Stimulated activated CD4-positive, alpha-beta T cell treated with anti-CD3 and anti-CD28 coated beads, Interleukin-1b, Interleukin-23, amount 100 ng/mL, for 48 hours (primary cell): ENCODE measurements around the gene LRRC4B.
"Not testable (repeated sequence)": the region's sequence is repeated elsewhere in the genome, so short reads cannot be mapped to it uniquely, and the experiment has no call there.

Experiments used
- DNase-seq: peaks from one replicate; pipeline ENCODE4 v3.0.0-alpha.2; 2020

LRRC4B gene

DNA sequence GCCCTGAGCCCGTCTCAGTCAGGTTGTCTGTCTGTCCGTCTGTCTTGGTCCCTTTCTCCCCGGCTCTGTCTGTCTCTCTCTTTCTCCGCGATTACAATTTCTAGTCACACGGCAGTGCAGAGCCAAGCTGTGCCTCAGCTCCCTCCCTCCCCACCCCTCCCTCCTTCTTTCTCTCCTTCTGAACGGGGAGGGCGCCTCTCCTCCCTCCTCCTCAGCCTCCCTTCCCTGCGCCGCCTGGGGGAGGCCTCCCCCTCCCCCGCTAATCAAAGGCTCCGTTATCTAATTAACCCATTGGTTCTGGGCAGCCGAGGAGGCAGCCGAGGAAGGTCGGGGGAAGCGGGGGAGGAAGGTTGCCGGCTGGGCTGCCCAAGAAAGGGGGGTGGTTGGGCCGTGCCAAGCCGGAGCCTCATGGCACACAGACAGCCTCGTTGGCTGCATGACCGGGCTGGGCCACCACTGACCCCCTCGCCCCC lies 16.5 kb downstream of the LRRC4B start:
- DNase-seq = no peak

DNA sequence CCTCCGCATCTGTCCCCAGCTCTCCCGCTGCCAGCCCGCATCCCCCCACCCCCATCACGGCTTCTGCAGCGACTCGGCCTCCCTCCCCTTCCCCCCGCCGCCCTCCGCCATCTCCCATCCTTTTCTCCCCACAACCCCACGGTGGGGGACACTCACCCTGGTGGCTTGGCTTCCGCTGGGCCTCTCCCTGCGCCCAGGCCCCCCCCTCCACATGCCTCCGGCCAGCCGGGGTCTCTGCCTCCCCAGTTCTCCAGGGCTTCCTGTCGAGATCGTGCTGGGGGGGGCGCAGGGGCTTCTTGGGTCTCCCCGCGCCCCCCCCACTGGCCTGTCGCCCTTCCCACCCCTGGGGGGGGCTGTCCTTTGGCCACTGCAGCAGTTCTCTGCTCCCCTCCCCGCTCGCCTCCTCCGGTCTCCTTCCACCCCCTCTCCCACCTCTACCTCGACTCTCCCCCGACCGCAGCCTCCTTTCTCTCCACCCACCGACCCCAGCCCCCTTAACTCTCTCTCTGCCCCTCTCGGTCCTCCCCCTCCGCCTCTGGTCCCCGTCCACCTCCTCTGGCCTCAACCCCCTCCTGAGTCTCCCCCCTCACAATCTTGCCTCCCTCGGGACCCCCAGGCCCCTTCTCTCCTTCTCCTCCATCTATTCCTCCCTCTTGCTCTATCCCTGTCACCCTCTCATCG lies 17.1 kb downstream of the LRRC4B start:
- DNase-seq = no peak

DNA sequence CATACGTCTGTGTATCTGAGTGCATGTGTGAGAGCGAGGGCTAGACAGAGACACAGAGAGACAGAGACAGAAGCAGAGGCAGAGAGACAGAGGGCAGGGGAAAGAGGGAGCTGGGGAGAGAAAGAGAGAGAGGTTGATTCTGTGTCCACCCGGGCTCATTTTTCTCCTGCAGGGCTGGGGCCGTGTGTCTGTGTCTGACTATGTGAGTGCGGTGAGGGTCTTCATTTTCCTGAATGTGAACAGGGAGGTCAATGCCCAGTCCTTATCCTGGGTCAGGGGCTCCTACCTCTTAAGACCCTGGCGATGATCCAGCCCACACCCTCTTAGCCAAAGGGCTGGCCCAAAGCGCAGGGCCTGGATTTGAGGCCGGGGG lies 17.7 kb downstream of the LRRC4B start:
- DNase-seq = no peak

DNA sequence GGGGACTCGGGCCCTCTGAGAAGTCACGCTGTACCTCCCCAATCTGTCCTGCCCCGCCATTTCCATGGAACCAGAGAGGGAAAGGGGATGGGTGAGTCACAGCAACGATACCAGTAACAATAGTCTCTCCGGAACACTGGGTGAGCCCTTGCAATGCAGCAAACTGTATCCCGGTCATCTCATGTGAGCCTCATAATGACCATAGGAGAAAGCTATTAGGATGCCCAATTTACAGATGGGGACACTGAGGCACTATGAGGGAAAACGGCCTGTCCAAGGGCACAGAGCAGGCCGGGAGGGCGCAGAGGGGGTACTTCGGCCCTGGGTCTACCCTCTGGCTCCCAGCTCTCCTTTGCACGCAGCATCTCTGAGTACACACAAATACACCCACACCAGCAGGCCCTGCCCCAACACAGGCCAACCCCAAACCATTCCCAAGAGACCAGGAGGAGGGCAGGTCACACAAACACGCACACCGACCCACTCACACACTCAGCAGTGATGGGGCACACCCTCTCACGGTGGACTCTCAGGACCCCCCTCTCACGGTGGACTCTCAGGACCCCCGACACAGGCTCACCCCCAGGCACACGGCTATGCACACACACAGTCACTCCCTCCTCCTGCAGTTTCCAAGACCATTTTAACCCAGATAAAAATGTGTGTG lies 18.2 kb downstream of the LRRC4B start:
- DNase-seq = no peak

DNA sequence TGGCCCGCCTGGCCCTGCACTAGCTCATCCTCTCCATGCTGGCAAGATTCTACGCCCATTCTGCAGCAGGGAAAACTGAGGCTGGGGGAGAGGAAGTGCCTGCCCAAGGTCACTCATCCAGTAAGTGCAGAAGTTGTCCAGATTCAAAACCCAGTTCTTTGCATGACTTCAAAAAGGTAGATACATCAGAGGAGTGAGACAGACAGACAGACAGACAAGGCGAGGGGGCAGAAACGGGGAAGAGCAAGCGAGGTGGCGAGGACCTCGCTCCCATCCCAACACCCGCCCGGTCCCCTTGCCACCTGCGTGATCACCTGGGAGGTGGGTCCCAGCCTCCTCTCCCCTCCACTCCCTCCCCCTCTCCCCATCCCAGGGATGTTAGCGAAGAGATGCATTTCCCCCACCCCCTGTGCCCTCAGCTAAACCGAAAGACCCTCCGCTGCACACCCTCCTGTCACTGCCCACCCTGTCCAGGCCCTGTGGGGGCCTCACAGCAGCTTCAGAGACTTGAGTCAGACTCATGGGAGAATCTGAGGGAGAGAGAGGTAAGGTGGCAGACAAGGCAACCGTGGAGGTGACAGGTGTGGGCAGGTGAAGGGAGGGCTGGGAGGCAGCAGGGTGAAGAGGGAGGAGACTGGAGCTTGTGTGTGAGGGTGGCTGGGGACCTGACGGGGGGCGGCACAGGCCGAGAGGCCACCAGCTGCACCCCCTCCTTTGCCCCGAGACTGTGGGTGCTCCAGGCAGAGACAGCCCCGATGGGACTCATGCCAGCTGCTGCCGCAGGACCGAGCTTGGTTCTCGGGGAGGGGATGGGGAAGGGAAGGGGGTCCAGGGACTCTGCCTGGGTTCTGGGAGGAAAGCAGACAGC lies 18.9 kb downstream of the LRRC4B start:
- no peak for DNase-seq

DNA sequence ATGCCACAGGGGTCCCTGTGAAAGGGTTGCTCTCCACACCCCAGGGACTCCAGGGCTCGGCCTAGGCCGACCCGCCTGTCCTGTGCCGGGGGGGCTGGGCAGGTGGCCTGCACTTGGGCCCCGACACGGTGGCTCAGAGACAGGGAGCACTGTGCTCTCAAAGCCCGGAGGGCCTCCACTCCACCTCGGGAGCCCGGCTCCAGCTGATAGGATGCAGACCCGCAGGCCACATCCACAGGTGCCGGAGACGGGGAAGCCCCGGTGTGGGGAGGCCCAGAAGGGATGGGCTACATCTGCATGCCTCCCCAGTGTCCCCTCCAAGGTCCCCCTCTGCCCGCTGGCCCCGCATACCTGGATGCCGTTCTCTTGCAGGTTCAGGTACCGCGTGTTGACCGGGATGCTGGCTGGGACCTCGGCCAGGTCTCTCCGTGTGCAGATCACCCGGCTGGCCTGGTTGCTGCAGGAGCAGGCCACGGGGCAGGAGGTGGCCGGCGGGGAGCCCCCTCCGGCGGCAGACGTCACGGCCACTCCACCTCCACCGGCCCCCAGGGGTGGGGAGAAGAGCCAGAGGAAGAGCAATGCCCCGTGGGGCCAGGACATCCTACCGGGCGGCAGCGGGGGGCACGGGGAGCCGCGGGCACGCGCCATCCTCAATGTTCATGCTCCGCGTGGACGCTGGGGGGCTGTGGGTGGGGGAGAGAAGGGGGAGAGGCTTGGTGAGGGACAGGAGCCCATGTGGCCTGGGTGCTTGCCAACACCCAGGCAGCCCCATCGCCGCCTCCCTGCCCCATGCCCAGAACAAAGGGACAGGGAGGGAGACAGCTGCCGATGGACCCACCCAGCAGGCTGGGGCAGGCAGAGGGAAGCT lies 19.8 kb downstream of the LRRC4B start:
- DNase-seq = no peak

GRCh38 chr19:50547385-50548190 lies 20.6 kb downstream of the LRRC4B start:
- DNase-seq = no peak

- no peak for DNase-seq
These were observed 21.6 kb downstream of the LRRC4B start for GRCh38 chr19:50546527-50547221.

DNA sequence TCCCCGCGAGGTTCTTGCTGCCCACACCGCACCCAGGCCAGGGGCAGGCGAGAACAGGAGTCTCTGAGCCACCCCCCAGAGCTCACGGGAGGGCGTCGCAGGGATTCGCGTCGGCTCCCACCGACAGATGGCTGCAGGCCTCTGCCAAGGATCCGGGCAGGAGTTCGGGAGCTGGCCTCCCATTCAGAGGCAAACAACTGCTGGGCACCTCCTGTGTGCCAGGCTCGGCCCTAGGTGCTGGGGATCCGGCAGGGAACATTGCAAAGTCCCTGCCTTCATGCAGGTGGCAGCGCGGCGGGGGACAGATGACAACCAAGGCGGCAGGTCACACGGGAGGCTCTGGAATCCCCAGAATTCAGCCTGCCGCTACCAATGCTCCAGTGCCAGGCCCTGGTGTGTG lies 25.3 kb downstream of the LRRC4B start:
- no peak for DNase-seq

- DNase-seq = peak; percentile 68
These were observed 30.4 kb downstream of the LRRC4B start for GRCh38 chr19:50537769-50538230.

GRCh38 chr19:50537306-50537685 lies 30.9 kb downstream of the LRRC4B start:
- no peak for DNase-seq

GRCh38 chr19:50536662-50537305 lies 31.5 kb downstream of the LRRC4B start:
- DNase-seq = no peak

GRCh38 chr19:50535672-50536187 lies 32.5 kb downstream of the LRRC4B start:
- no peak for DNase-seq

DNA sequence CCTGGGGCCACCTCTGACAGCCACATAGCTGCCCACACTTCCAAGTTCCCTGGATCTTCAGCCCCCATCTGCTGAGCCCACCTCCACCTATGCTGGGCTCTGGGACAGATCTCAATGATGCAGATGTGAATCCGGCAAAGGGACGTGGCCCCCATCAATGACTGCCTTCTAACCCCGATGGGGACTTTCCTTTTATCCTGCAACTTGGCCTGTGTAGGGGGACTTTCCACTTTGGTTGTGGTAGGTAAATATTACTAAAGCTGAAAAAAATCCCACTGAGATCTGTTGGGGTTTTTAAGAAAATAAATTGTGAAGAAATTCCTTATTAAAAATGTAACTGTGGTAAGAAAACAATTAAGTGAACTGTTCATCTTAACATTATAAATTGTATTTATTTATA lies 33.8 kb downstream of the LRRC4B start:
- no peak for DNase-seq

- no peak for DNase-seq
These were observed 35.3 kb downstream of the LRRC4B start for GRCh38 chr19:50532952-50533351.

DNA sequence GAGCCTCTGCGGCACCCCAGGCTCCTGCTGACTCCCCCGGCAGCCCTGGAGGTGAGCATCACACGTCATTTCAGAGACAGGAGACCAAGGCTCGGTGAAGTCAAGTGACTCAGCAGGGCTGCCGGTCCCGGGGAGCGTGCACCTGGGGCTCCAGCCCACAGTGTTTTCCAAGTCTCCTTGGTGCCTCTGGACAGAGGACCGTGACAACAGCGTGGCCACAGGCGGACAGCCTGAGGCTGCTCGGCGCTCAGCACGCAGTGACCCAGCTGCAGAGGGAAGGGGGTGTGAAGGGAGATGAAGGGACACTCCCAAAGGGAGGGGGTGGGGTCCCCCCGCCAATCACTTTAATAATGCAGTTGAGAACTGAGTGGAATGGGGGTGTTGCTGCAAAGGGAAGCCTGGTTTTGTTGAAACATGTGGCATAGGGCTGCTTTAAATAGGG lies 37.0 kb downstream of the LRRC4B start:
- DNase-seq = no peak

- not testable (repeated sequence) for DNase-seq
These were observed 40.2 kb downstream of the LRRC4B start for GRCh38 chr19:50528052-50528451.

DNA sequence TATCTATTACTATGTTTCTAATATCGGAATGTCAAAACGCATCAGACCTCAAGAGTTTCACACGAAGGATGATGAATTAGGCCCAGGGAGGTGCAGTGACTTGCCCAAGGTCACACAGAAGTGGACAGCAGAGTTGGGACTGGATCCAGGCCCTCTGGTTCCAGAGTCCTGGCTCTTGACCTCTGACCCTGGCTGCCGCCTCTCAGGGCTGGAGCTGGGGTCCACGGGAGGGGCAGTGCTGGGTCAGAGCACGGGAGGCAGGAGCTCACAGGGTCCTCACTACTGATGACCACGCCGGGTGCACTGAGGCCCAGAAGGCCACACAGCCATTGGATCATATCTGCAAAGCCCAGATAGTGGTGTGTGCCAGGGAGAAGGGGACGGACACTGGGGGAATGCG lies 45.4 kb downstream of the LRRC4B start:
- DNase-seq = no peak

GRCh38 chr19:50520822-50521465 lies 47.3 kb downstream of the LRRC4B start:
- DNase-seq = no peak
